ENCODE data around the gene PNKP. TPM values are rescaled to one million over a fixed set of nuclear protein-coding genes. Genes with fewer than 3 reads are reported as not detected.

The PNKP gene
- total and polyA plus RNA-seq, 9 of the 15 experiments (the other 6 are each of a cell fraction or from before 2014, with no cell fraction given) = 2.8 to 85.4 (median 25.3) TPM

DNA sequence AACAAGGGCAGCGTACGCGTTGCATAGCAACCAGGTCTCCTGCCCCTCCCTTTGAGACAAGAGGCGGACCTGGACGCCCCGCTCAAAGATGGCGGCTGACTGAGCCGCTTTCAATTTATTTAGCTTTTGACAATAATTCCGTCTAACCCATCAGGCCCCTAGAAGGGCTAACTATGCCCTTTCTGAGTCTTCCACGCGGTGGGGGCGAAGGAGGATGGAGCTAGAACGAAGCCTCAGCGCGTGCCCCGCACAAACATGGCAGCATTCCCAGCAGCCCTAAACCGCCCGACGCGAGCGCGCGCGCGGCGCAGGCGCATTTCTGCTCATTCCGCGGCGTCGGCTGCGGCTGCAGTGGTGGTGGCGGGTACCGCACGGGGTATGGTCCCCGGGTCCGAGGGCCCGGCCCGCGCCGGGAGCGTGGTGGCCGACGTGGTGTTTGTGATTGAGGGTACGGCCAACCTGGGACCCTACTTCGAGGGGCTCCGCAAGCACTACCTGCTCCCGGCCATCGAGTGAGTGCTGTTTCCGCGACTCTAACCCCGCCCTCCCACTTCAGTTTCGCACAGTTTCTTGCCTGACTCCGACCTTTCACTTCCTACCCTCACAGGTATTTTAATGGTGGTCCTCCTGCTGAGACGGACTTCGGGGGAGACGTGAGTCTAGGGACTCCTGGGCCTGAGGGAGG is 49.3 kb downstream of the PNKP start, which contains the start of gene MED25 (continued):
- TF ChIP-seq, protein P1, sequence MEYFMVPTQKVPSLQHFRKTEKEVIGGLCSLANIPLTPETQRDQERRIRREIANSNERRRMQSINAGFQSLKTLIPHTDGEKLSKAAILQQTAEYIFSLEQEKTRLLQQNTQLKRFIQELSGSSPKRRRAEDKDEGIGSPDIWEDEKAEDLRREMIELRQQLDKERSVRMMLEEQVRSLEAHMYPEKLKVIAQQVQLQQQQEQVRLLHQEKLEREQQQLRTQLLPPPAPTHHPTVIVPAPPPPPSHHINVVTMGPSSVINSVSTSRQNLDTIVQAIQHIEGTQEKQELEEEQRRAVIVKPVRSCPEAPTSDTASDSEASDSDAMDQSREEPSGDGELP (CRISPR knock-in tag; IDR thresholded peaks at IDR 0.05; ENCODE audit: borderline replicate concordance) = peak; percentile 52
- TF ChIP-seq CBX2 (IDR thresholded peaks at IDR 0.05; ENCODE audit: insufficient read depth, low read length, poor library complexity, severe bottlenecking) = no peak
- no peak for TF ChIP-seq RREB1 (CRISPR knock-in tag; IDR thresholded peaks at IDR 0.05)
- peak; percentile 51; the same call in 1 of the 2 replicates for TF ChIP-seq POLR2H (tag; IDR thresholded peaks at IDR 0.05; ENCODE audit: low read depth)
- peak; percentile 62 for TF ChIP-seq POLR2AphosphoS5 (IDR thresholded peaks at IDR 0.05; ENCODE audit: control insufficient read depth, insufficient read depth, low read depth, low read length)
- 0 out of 2 replicates have a peak, but pooled peaks have one; percentile 18 for TF ChIP-seq FOXK1 (CRISPR knock-in tag; IDR thresholded peaks at IDR 0.05; ENCODE audit: borderline replicate concordance)
- 0 out of 2 replicates have a peak, but pooled peaks have one; percentile 6 for TF ChIP-seq SMARCE1 (IDR thresholded peaks at IDR 0.05)
- no peak for TF ChIP-seq ZNF316 (IDR thresholded peaks at IDR 0.05)
- TF ChIP-seq ZNF197 (CRISPR knock-in tag; IDR thresholded peaks at IDR 0.05; ENCODE audit: low read depth) = peak; percentile 85; the same call in 1 of the 2 replicates
- TF ChIP-seq JUND (IDR thresholded peaks at IDR 0.05; ENCODE audit: borderline replicate concordance, low read depth, low read length) = 0 out of 2 replicates have a peak, but pooled peaks have one; percentile 12
- TF ChIP-seq JUND (tag; IDR thresholded peaks at IDR 0.05; ENCODE audit: borderline replicate concordance, low read depth, low read length) = no peak
- TF ChIP-seq MCM7 (IDR thresholded peaks at IDR 0.05) = no peak
- peak; percentile 56 for TF ChIP-seq KDM5B (IDR thresholded peaks at IDR 0.05; ENCODE audit: insufficient replicate concordance, low read depth, low read length)
- no peak for TF ChIP-seq ZNF165 (CRISPR knock-in tag; IDR thresholded peaks at IDR 0.05; ENCODE audit: borderline replicate concordance)
- TF ChIP-seq CBX3 (IDR thresholded peaks at IDR 0.05; ENCODE audit: borderline replicate concordance in 1 of 2, low read length in 2 of 2) = no peak
- no peak for TF ChIP-seq KAT8 (IDR thresholded peaks at IDR 0.05; ENCODE audit: low read depth)
- TF ChIP-seq RFX1 (IDR thresholded peaks at IDR 0.05) = peak; percentile 96
- no peak for TF ChIP-seq TAF9B (IDR thresholded peaks at IDR 0.05; ENCODE audit: partially characterized antibody)
- TF ChIP-seq DNMT1 (IDR thresholded peaks at IDR 0.05) = no peak
- no peak for TF ChIP-seq ZNF57 (CRISPR knock-in tag; IDR thresholded peaks at IDR 0.05)
- no peak for TF ChIP-seq RBM15 (IDR thresholded peaks at IDR 0.05; ENCODE audit: insufficient read depth, low read length)
- TF ChIP-seq KLF1 (tag; IDR thresholded peaks at IDR 0.05) = no peak
- TF ChIP-seq SLC30A9 (CRISPR knock-in tag; IDR thresholded peaks at IDR 0.05) = no peak
